ENCODE results near the gene TTC23.

The TTC23 gene, protein sequence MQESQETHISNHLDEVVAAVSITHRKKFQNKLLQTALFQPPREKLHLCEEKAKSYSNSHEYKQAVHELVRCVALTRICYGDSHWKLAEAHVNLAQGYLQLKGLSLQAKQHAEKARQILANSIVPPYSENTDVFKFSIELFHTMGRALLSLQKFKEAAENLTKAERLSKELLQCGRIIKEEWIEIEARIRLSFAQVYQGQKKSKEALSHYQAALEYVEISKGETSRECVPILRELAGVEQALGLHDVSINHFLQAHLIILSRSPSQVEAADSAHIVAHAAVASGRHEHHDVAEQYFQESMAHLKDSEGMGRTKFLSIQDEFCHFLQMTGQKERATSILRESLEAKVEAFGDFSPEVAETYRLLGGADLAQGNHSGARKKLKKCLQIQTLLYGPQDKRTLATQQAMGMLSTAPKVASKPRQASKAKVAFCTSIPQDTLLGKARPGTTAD

DNA sequence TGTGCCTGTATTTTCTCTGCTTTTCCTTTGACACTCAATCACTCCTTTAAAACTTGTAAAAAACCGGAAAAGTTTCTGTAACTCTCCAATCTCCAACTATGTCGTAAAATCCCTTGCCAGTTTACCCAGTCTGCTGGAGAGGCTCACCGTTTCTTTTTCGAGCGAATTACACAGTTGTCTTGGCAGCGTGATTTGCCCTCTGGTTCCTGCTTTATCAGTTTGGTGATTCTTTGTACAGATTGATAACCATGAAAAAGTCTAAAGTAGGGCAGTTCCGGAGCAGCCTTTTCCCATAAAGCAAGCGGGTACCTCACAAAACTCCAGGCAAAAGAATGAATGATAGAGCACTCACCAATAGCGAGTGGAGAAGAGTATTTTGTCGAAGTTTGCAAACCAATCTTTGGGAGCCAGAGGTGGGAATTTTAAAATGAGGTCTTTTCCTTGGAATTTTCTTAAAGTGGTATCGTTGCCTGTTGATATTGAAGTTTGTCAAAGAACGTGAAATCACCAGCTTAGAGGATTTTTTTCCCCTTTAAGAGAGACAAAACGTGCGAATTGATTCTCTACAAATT lies at the start of gene TTC23:
Gene TTC23 (minus strand): TSS at position 312 of the 572 bp plus-strand sequence. CDS start 20,869 bp downstream, outside the sequence.
- DNase-seq (ENCODE audit: low read depth in 1 of 2, low spot score in 1 of 2) = no peak

DNA sequence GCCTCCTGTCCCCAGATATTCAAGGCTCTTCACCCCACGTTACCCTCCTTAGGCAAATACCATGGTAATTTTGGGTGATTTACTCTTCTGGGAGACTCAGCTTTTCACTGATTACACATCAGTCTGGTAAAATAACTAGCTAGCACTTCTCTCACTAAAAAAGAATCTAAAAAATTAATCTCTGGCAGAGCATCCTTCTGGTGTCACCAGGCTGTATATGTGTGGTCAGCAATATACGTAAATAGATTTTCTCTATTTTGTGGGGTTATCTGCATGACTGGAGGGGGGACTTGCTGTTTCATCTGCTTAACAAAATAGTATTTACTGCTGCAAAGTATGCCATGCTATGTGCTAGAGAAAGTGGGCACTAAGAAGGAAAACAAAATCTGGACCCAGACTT lies 47.0 kb upstream of the TTC23 start:
- DNase-seq (ENCODE audit: low read depth in 1 of 2, low spot score in 1 of 2) = no peak

DNA sequence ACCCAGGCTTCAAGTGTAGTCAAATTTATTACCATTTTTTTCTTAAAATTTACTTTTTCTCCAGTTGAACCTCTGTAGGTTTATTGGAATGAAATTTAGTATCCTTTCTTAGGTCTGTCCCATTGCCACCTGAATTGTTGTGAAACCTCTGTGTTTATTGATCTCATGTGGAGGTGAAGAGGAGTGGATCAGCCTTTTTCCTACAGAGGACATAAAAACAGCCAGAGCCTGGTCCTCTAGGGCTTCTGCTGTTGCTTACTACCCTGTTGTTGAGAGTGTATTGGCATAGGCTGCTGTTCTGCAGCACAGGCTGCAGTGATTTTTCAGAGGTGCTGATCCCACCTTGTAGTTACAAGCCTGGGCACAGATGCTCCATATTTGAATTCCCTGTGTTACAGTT lies 46.5 kb upstream of the TTC23 start:
- DNase-seq (ENCODE audit: low read depth in 1 of 2, low spot score in 1 of 2) = no peak

DNA sequence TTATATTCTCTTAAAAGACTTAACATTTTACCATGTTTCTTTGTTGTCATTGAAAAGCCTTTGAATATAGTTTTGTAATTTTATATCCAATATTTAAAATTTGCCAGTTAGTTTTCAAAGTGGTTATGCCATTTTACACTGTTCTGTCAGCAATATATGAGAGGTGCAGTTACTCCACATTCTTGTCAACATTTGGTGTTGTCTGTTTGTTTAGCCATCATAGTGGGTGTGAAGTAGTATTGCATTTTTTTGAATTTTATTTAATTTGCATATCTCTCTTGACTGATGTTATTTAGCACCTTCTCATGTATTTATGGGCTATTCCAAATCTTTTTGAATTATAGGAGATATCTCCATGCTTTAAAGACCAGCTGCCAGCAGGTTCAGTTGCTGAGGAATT lies 42.3 kb upstream of the TTC23 start:
- no peak for DNase-seq (ENCODE audit: low read depth in 1 of 2, low spot score in 1 of 2)

DNA sequence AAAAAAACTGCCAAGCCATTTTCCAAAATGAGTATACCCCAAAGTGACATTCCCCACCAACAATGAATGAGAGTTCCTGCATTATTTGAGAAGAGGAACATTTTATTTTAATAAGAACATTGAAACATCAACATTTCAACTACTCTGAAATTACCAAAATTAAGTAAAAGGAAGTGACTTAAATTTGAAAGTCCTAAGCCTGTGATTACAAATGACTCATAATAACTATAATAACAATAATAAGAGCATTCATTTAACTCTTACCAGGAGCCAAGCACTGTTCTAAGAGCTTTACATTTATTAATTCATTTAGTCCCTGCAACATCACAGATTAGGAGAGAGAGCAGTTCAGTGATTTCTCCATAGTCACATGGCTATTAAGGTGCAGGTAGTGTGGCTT lies 34.3 kb upstream of the TTC23 start:
- no peak for DNase-seq (ENCODE audit: low read depth in 1 of 2, low spot score in 1 of 2)

DNA sequence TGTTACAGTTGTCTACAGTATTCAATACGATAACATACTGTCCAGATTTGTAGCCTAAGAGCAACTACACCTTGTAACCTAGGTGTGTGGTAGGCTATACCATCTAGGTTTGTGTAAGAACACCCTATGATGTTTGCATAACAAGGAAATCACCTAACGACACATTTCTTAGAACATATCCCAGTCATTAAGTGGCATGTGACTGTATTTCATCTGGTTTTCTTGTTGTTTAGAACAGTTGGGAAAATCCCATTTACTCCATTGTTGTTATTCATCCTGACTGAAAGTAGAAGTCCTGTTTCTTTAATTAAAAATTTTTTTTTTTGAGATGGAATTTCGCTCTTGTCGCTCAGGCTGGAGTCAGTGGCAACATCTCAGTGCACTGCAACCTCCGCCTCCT lies 33.2 kb upstream of the TTC23 start:
- no peak for DNase-seq (ENCODE audit: low read depth in 1 of 2, low spot score in 1 of 2)

DNA sequence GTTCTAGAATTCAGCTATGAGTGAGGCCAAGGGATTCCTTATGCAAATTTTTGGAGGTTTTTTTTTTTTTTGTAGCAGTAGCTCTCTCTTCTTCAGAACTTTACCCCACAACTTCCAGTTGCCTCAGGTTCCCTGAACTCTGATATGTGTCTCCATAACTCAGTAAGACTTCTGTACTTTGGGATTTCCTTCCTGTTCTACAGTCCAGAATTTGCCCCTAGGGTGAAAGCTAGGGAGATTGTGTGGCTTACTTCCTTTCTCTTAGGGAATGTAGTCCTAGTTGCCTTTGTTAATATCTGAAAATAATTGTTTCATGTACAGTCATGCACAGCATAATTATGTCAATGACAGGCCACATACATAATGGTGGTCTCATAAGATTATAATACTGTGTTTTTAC lies 32.7 kb upstream of the TTC23 start:
- no peak for DNase-seq (ENCODE audit: low read depth in 1 of 2, low spot score in 1 of 2)

DNA sequence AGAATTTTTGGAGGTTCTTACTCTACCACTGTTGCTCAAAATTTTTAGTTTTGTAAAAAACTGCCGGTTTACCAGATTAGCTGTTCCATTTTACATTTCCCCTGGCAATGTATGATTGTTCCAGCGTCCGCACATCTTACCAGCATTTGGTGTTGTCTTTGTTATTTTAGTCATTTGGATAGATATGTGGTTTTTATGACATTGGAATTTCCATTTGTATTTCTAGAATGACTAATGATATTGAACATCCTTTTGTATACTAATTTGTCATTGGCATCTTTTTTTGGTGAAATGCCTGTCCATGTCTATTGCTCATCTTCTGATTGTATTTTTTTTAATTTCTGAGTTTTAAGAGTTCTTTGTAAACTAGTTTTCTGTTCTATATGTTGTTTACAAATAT lies 30.4 kb upstream of the TTC23 start:
- DNase-seq (ENCODE audit: low read depth in 1 of 2, low spot score in 1 of 2) = no peak

DNA sequence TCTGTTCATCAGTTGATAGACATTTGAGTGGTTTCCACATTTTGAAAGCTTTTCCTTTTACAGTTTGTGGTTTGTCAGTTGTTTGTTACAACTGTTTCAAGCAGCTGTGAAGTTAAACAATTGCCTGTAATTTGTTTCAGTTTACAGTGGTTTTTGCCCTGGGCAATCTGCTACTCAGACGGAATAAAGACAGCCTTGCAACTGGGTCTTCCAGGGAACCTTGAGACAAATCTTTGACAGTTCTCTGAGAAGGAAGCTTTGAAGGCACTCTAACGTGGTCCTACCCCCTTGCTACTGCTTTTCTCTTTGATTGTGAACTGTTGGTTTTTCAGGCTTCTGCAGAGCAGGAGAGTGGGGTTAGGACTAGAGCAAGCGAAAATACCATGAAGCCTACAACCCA lies 29.9 kb upstream of the TTC23 start:
- DNase-seq (ENCODE audit: low read depth in 1 of 2, low spot score in 1 of 2) = no peak

DNA sequence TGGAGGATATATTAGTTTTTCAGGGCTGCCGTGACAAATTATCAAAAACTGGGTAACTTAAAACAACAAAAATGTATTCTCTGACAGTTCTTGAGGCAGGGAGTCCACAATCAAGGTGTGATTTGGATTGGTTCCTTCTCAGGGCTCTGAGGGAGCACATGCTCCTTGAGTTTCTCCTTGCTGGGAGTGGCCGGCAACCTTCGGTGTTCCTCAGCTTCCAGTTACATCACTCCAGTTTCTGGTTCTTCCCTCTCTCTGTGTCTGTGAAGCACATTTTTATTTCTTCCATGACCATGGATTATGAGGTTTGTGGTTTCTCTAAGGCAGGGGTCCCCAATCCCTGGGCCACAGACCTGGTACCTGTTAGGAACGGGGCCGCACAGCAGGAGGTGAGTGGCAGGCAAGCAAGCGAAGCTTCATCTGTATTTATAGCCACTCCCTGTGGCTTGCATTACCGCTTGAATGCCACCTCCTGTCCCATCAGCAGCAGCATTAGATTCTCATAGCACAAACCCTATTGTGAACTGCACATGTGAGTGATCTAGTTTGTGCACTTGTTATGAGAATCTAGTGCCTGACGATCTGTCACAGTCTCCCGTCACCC lies 26.2 kb upstream of the TTC23 start:
- DNase-seq (ENCODE audit: low read depth in 1 of 2, low spot score in 1 of 2) = no peak

DNA sequence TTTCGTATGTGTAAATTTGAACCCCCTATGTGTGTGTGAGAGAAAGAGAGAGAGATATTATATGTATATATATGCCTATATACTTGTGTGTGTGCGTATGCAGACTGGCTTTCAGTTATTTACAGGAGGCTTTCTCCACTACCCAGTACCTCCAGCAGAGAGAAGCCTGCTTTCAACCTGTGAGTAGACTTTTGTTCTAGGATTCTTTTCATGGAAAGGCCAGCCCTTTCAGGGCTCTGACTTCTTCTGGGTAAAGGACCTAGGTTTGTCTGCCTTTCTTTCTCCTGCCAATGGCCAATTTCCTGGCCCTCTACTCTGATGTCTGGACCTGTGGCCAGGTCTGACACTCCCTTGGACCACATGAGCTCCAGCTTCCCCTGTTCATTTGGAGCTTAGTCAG lies 25.7 kb upstream of the TTC23 start:
- DNase-seq (ENCODE audit: low read depth in 1 of 2, low spot score in 1 of 2) = no peak

DNA sequence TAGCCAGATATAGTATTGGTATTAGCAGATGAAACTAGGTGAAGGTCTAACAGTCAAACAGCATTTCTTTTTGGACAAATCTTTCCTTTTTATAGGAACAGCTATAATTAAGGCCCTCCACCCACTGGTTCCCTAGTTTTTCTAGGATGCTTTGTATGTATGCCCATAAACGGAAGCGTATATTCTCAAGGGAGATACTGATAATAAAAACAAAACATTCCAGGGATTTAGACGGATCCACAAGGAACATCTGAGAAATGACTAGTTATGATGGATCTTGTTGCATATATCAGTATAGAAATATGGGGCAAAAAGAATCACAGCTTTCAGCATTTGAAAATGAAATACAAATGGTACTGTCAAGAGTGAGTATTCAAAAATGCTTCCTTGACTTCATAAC lies 24.4 kb upstream of the TTC23 start:
- no peak for DNase-seq (ENCODE audit: low read depth in 1 of 2, low spot score in 1 of 2)

DNA sequence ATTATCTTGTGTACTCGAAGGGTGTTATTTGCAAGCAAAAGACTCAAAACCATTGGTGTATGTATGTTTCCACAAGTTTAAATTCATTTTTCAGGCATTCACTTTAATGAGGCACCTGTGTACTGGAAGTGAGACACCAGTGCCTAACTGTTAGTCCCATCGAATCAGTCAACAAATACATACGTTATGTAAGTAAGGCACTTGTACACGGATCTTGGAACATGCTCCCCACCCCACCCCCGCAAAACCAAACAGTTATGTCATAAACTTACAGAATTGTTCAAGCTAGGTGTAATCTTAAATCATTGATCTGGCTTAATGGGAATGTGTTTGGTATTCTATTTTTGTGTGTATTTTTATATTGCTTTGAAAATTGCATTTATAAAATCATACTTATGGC lies 19.1 kb upstream of the TTC23 start:
- DNase-seq (ENCODE audit: low read depth in 1 of 2, low spot score in 1 of 2) = no peak

DNA sequence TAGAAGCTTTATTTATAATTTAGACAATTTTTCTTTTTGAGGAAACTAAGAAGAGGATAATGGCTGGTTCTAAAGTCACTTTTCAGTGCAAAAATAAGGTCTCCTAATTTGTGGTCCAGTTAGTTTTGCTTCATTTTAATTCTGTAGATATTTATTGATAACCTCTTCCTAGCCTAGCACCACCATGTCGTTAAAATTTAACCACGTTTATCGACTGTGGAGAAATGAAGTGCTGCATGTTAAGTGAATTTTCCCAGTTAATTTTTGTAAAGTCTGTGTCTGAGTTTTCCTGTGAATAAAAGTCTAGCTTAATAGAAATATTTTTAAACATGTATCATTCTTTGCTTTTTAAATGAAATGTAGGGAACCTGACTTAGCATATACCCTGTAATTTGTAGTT lies 18.6 kb upstream of the TTC23 start:
- no peak for DNase-seq (ENCODE audit: low read depth in 1 of 2, low spot score in 1 of 2)

DNA sequence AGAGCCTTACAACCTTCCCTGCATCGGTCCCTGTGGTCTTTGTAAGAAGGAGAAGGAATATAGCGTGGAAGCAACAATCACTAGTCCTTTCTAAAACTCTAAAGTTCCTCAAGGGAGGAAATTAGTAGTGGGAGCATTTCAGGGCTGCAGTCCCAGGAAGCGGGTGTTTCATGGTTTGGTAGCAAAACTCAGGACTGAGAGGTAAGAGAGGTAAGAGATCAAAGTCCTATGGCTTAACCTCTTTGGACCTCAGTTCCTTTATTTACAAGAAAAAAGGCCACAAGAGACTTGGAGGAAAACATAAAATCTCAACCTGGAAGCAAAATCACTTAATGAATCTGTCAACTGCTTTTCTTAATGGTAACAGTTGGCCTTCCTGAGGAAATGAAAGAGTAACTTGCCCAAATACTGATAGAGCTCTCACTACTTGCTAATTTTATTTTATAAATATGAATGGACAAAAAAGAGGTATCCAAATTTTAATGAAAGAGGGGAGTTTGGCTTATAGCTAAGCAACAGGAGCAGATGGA lies 16.2 kb upstream of the TTC23 start:
- DNase-seq (ENCODE audit: low read depth in 1 of 2, low spot score in 1 of 2) = no peak

DNA sequence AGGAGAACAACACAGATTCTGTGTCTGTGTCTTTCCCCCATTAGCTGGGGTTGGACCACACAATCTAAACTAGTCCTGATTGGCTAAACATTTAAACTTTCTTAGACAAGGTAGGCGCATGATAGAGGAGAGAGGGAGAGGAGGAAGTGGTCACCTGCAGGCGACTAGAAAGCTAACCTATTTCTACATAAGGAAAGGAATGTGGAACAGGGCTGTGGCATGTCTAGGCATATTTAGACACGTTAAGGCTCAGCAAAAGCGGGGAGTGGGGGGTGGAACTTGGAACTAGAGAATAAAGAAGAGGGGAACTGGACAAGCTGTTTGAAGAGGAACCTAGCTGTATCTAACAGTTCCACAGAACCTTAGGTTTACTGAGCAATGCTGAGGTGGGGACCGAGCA lies 14.7 kb upstream of the TTC23 start:
- no peak for DNase-seq (ENCODE audit: low read depth in 1 of 2, low spot score in 1 of 2)

DNA sequence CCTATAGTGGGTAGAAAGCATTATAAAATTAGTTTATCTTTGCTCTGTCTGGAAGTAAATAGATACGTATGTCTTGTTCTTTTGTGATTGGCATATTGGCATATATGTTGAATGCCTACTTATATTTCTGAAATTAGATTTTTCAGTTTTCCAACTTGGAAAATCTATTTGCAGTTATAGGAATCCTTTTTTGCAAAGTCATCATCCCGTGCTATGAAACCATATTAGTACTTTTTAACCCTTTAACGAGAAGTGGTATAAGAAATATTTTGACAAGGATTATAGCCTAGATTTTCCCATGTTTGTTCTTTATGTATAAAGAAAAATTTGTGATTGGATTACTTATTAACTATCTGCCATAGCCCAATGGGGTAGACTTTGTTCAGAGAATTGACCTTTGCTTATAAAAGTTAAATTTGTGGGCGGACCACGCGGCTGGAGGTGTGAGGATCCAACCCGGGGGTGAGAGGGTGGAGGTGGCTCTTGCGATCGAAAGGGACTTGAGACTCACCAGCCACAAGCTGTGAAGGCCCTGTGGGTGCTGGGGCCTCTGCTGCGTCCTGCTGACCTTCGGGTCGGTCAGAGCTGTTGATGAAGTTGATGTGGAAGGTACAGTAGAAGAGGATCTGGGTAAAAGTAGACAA lies 7.8 kb upstream of the TTC23 start:
- no peak for DNase-seq (ENCODE audit: low read depth in 1 of 2, low spot score in 1 of 2)

DNA sequence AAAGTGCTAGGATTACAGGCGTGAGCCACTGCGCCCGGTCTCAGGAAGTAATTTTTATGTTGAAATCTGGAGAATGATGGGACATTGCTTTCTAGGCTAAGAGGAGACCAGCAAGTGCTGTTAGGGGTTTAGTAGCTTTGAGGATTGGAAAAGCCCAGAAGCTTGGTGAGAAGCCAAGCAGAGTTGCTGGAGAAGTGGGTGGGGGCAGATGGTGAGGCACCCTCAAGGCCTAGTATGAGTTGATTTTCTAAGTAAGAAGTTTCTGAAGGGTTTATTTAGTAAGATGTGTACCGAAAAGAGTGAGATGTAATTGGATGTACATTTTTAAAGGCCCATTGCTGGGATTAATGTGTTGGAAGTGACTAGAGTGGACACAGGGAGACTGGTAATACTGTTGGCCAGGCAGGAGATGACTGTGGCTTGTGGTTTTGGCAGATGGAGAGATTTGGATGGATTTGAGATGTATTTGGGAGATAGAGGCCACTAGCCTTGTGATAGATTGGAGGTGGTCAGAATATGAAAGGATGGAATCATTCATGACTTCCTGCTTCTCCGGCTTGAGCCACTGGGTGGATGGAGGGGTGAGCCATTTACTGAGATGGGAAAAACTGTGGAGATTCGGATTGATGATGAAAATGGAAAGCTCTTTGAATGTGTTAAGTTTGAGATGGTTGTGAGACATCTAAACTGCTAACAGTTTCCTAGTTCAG lies 4.2 kb upstream of the TTC23 start:
- no peak for DNase-seq (ENCODE audit: low read depth in 1 of 2, low spot score in 1 of 2)

DNA sequence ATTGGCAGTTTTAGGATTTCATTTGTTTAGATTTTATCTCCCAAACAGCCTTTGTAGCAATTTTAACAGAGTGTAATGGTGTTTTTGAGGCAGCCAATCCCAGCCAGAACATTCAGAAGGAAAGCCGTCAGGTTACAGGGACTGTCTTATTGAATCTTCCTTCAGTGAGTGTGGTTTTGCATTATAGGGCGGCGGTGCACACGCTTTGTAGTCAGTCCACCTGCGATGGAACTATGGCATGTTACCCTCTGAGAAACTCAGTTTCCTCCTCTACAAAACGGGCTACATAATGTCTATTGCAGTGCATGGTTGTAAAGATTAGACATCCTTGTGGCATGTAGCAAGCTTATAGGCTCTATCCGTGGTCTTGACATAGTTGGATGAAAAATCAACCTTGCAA lies 2.9 kb upstream of the TTC23 start:
- no peak for DNase-seq (ENCODE audit: low read depth in 1 of 2, low spot score in 1 of 2)

DNA sequence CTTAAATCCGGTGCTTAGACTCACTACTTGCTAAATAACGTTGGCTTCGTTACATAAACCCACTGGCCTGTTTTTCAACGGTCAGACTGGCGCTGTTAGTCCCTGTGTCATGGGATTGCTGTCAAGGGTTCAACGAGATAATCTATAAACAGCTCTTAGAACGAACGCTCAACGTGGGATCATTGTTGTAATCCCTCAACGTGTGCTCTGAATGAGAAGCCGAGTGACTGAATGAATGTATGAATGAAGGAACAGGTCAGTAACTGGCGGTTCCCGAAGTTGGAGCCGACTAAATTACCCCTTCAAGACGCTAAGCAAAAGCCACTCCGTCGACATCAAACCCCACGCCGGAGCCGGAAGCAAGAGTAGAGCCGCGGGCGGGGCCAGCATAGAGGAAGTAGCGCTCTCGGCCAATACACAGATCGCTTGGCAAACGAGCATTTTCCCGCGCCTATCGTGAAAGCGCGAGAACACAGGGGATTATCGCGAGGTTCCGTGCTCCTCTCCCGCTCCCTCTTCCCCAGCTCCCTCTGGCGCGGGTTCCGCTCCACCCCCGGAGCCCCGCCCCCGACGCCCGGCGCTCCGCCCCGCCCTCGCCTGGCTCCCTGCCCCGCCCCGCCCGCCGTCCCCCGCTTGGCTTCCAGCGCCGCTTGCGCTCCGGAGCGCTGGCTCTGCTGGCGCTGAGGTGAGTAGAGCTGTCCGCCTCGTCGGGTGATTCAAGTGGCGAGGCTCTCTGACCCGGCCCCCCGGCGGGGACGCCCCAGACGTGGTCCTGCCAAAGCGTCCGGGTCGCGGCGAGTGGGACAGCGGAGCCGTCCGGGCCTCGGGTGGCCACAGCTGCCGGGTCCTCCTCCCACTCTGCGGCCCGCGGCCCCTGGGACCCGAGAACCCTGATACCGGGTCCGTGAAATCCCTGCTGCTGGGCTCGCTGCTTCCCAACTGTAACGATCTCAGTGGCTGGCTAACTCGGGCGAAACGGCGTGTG lies 1.8 kb upstream of the TTC23 start, which contains the start of gene LRRC28:
Gene LRRC28 (plus strand): TSS at position 625 of the 985 bp plus-strand sequence. CDS start 4,477 bp downstream, outside the sequence.
- peak; percentile 78 to 90 for DNase-seq (ENCODE audit: low read depth in 1 of 2, low spot score in 1 of 2)

Measured in stimulated activated CD4-positive, alpha-beta T cell treated with anti-CD3 and anti-CD28 coated beads, Interleukin-15, amount 100 ng/mL, for 1 hour (primary cell).